ENCODE data around the gene BACH2.

GRCh38 chr6:90139272-90139817 is 157.3 kb downstream of the BACH2 start:
- no peak for TF ChIP-seq CTCF (IDR thresholded peaks at IDR 0.05)
- TF ChIP-seq POLR2A (IDR thresholded peaks at IDR 0.05), result no peak
